ENCODE measurements around the gene DCAKD. TPM values are rescaled to one million over a fixed set of nuclear protein-coding genes. Genes with fewer than 3 reads are reported as not detected.

DCAKD gene
- total RNA-seq, 1 donor from 2014 or later, result 91.8 TPM

DNA sequence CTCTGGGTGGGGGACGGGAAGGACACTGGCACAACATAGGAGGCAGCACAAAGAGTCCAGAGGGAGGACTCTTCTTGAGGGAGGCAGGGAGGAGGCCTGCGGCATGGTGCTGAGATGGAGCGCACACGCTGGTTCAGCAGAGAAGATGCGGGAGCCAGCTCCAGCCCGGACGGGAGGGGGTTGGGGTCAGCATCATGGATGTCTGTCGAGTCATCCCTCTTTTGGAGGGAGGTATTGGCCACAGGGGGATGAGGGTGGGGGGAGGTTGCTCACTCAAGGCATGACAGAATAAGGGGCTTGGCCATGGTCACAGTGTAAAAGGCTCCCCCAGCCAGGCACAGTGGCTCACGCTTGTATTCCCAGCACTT lies 19.3 kb downstream of the DCAKD start:
- H3K27ac Mint-ChIP-seq (ENCODE audit: unreplicated experiment), result peak overlapping the region; percentile 87
- peaks cover 6% of the 10 kb centered on the region for H3K36me3 Mint-ChIP-seq (ENCODE audit: low read depth)
- no peaks in the 10 kb centered on the region for H3K27me3 Mint-ChIP-seq (ENCODE audit: low read depth)
- H3K4me3 Mint-ChIP-seq, result no peak overlapping the region
- TF ChIP-seq, protein P1, sequence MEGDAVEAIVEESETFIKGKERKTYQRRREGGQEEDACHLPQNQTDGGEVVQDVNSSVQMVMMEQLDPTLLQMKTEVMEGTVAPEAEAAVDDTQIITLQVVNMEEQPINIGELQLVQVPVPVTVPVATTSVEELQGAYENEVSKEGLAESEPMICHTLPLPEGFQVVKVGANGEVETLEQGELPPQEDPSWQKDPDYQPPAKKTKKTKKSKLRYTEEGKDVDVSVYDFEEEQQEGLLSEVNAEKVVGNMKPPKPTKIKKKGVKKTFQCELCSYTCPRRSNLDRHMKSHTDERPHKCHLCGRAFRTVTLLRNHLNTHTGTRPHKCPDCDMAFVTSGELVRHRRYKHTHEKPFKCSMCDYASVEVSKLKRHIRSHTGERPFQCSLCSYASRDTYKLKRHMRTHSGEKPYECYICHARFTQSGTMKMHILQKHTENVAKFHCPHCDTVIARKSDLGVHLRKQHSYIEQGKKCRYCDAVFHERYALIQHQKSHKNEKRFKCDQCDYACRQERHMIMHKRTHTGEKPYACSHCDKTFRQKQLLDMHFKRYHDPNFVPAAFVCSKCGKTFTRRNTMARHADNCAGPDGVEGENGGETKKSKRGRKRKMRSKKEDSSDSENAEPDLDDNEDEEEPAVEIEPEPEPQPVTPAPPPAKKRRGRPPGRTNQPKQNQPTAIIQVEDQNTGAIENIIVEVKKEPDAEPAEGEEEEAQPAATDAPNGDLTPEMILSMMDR (conservative IDR thresholded peaks at IDR 0.05), result no peak
- no peaks in the 10 kb centered on the region for H3K9me3 Mint-ChIP-seq
- no peaks in the 10 kb centered on the region for H3K4me1 Mint-ChIP-seq
- DNase-seq (ENCODE audit: low read depth, low spot score), result no peak

DNA sequence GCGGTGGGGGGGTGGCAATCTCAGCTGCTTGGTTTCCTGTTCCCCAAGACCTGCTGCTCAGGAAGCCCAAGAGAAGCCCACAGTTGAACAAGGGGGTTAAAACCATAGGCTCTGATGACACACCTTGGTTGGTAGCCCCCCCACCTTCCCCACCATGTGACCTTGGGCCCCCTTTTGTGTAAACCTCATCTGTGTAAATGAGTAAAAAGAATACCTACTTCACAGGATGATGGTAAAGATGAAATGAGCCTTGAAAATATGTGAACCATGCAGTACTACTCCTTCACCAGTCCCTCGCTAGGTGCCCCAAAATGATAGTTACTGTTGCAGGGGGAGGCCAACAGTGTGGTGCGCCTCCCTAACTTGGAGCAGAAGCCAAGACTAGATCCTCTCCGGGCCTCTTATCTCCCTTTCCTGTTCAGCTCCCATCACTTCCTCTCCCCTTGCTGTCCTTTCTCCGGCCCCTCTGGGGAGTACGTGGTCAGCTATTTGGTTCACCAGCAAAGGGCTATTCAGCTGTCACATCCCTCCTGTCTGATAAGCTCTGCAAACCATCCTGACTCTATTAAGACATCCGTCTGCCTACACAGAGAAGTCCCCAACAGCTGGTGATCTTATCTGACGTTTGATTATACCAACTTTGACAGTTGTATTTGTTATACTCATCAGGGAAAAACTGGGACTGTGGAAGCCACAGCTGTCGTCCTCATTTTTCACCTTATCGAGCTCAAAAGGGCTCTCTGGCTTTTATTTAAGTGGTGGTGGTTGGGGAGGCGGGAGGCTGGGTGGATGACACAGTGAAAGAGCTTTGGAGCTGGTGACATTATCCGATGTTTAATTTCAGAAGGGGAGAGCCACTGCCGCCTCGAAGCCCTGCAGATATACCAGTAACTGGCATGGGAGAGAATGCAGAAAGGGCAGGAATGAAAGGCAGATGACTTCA lies 19.9 kb downstream of the DCAKD start:
- H3K27ac Mint-ChIP-seq (ENCODE audit: unreplicated experiment), result peak overlapping the region; percentile 87
- TF ChIP-seq, protein P1 (conservative IDR thresholded peaks at IDR 0.05), result no peak
- no peaks in the 10 kb centered on the region for H3K27me3 Mint-ChIP-seq (ENCODE audit: low read depth)
- no peaks in the 10 kb centered on the region for H3K9me3 Mint-ChIP-seq
- no peak for DNase-seq (ENCODE audit: low read depth, low spot score)
- no peaks in the 10 kb centered on the region for H3K4me1 Mint-ChIP-seq
- peaks cover 9% of the 10 kb centered on the region for H3K36me3 Mint-ChIP-seq (ENCODE audit: low read depth)
- peak overlapping the region; percentile 23 for H3K4me3 Mint-ChIP-seq

DNA sequence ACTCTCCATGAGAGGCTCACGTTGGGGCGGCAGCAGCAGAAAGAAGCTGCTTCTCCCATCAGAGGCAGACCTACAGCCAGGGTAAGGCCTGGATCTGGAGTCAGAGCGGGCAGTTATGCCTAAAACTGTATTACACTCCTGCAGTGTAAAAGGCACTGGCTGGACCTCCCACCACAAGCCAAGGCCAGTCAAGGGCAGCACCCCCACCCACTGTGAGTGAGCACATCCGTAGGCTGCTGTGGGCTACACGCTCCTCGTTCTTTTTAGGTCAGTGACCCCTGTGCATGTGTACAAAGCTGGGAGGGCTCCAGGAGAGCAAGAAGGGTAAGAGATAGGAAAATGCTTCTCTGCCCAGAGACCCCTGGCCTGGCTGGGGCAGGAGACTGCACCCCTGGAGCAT lies 20.7 kb downstream of the DCAKD start:
- Mint-ChIP-seq H3K27ac (ENCODE audit: unreplicated experiment) (no peak overlapping the region), H3K9me3 (no peaks in the 10 kb centered on the region), H3K27me3 (ENCODE audit: low read depth) (no peaks in the 10 kb centered on the region), H3K4me3 (no peak overlapping the region), H3K4me1 (no peaks in the 10 kb centered on the region), H3K36me3 (ENCODE audit: low read depth) (peaks cover 9% of the 10 kb centered on the region)
- TF ChIP-seq, protein P1 (conservative IDR thresholded peaks at IDR 0.05), result no peak
- DNase-seq (ENCODE audit: low read depth, low spot score), result no peak

DNA sequence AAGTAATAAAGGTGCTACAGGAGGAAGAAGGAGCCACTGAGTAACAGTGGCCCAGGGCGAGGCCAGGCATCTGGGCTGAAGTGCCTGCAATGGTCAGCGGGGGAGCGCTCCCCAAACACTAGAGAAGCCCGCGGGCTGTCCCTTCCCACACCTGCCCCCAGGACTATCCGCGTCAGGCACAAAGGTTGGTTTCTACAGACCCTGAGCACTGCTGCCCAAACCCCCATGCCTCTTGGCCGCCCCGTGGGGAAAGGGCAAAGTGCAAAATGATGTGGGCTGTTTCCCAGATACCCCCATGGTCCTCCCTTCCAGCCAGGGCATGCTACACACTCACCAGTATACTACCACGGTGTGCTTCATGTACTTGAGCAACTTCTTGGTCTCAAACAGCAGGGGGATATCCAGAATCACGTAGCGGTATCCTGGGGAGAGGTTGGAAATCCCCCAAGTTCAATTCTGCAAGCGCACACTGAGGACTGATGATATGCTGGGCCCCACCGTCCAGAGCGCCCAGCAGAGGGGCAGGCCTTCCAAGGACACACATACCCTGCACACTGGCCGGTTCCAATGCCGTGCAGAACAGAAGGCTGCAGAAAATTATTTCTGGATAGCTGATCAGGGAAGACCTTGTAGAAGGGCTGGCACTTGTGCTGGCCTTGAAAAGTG lies 21.5 kb downstream of the DCAKD start:
- Mint-ChIP-seq H3K27me3 (ENCODE audit: low read depth) (no peaks in the 10 kb centered on the region), H3K4me3 (no peak overlapping the region), H3K9me3 (no peaks in the 10 kb centered on the region), H3K4me1 (no peaks in the 10 kb centered on the region), H3K36me3 (ENCODE audit: low read depth) (peaks cover 9% of the 10 kb centered on the region), H3K27ac (ENCODE audit: unreplicated experiment) (peak overlapping the region; percentile 43)
- DNase-seq (ENCODE audit: low read depth, low spot score), result no peak
- TF ChIP-seq, protein P1 (conservative IDR thresholded peaks at IDR 0.05), result no peak

DNA sequence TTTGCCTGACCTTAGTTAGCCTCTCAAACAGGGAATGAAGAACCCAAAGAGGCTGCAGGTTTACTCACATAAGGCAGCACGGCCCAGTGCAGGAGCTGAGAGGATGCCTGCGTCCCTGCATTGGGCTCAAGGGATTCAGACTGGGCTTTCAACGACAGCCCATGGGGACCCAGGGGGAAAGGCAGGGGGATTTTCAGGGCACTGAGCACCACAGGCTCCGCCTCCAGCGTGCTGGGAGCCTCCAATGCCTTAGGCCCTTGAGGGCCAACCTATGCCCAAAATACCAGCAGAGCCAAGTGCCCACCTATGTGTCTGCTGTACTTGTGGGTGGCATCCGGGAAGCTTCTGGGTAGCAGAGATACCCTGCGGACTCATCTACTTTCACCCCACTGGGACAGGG lies 22.3 kb downstream of the DCAKD start:
- no peak for DNase-seq (ENCODE audit: low read depth, low spot score)
- H3K4me3 Mint-ChIP-seq, result no peak overlapping the region
- TF ChIP-seq, protein P1 (conservative IDR thresholded peaks at IDR 0.05), result no peak

More for the DNA sequence above, 22.3 kb downstream of the DCAKD start:
- no peaks in the 10 kb centered on the region for H3K27me3 Mint-ChIP-seq (ENCODE audit: low read depth)
- no peak overlapping the region for H3K27ac Mint-ChIP-seq (ENCODE audit: unreplicated experiment)
- no peaks in the 10 kb centered on the region for H3K4me1 Mint-ChIP-seq
- no peaks in the 10 kb centered on the region for H3K9me3 Mint-ChIP-seq
- peaks cover 5% of the 10 kb centered on the region for H3K36me3 Mint-ChIP-seq (ENCODE audit: low read depth)
